MM.1S (cell line): ENCODE measurements around the gene DBN1.

Experiments used
- CTCF ChIP-seq: fragments of 300-600 bp; sonication (generic); IDR thresholded peaks from 2 replicates; pipeline ENCODE4 v1.5.1; 2016; ENCODE audit warnings: antibody characterized with exemption, low read length, mixed read lengths
- EZH2 ChIP-seq: fragments of 300-600 bp; sonication (generic); optimal IDR thresholded peaks from 2 replicates; pipeline ENCODE3; 2017; ENCODE audit warnings: low read depth, mild to moderate bottlenecking, antibody characterized with exemption, low read length, mixed read lengths
- EZH2phosphoT487 ChIP-seq: fragments of 300-600 bp; sonication (generic); IDR thresholded peaks from 2 replicates; pipeline ENCODE4 v1.6.1; 2018; ENCODE audit warnings: antibody characterized with exemption, low read length

- no peak for TF ChIP-seq CTCF
- TF ChIP-seq EZH2phosphoT487: no peak
- TF ChIP-seq EZH2: no peak
Observed at GRCh38 chr5:177516601-177517568, 43.5 kb upstream of the DBN1 start, which contains the start of gene DDX41.
